SU-DHL-6 (cell line): ENCODE data around the gene ARFGEF3.

Experiments used
- H2AFZ ChIP-seq: fragments of 200-600 bp; sonication (generic); 2 replicates; pipeline ENCODE4 v1.6.1; 2014; ENCODE audit warnings: low read depth, mild to moderate bottlenecking, moderate library complexity, mixed read lengths, antibody characterized with exemption, low read length; ENCODE audit not compliant: severe bottlenecking
- H3F3A ChIP-seq: fragments of 200-600 bp; shearing (Covaris generic); 2 replicates; pipeline ENCODE4 v1.6.0; 2016; ENCODE audit warnings: antibody characterized with exemption, mild to moderate bottlenecking; ENCODE audit not compliant: insufficient read depth
- H3K27ac ChIP-seq: fragments of 200-600 bp; sonication (generic); 2 replicates; pipeline ENCODE4 v1.5.1; 2016; ENCODE audit warnings: low read depth, mild to moderate bottlenecking, low read length, moderate library complexity, mixed read lengths
- H3K27me3 ChIP-seq: fragments of 200-600 bp; sonication (generic), shearing (Covaris generic); 2 replicates; pipeline ENCODE4 v1.6.0; 2014; ENCODE audit warnings: mild to moderate bottlenecking, low read length
- H3K36me3 ChIP-seq: fragments of 200-600 bp; sonication (generic); 2 replicates; pipeline ENCODE4 v1.6.1; 2014; ENCODE audit warnings: mild to moderate bottlenecking, low read length, mixed read lengths
- H3K4me2 ChIP-seq: fragments of 300-600, 200-600 bp; shearing (Covaris generic), sonication (generic); 2 replicates; pipeline ENCODE4 v1.6.0; 2014; ENCODE audit warnings: low read length, low read depth, mild to moderate bottlenecking; ENCODE audit not compliant: poor library complexity, severe bottlenecking
- H3K4me3 ChIP-seq: fragments of 200-600 bp; sonication (generic); 2 replicates; pipeline ENCODE4 v1.5.1; 2014; ENCODE audit warnings: antibody characterized with exemption, low read length, mild to moderate bottlenecking, mixed read lengths; ENCODE audit not compliant: insufficient read depth, poor library complexity, severe bottlenecking
- H3K79me2 ChIP-seq: fragments of 200-600 bp; sonication (generic); 2 replicates; pipeline ENCODE4 v1.6.1; 2014; ENCODE audit warnings: mild to moderate bottlenecking, low read length, moderate library complexity; ENCODE audit not compliant: insufficient read depth
- H3K9ac ChIP-seq: fragments of 200-600 bp; sonication (generic); 2 replicates; pipeline ENCODE4 v1.7.0; 2014; ENCODE audit warnings: mild to moderate bottlenecking, low read length
- H3K9me2 ChIP-seq: fragments of 200-600 bp; sonication (generic); replicated peaks from 2 replicates; pipeline ENCODE4 v1.6.1; 2014; ENCODE audit warnings: low read length; ENCODE audit not compliant: insufficient read depth
- H3K9me3 ChIP-seq: fragments of 200-600 bp; sonication (generic); 2 replicates; pipeline ENCODE4 v1.6.1; 2014; ENCODE audit warnings: low read length, mixed read lengths; ENCODE audit not compliant: insufficient read depth
- H4K20me1 ChIP-seq: fragments of 200-600 bp; sonication (generic); 2 replicates; pipeline ENCODE4 v1.6.1; 2014; ENCODE audit warnings: low read depth, mild to moderate bottlenecking, antibody characterized with exemption, low read length, moderate library complexity, mixed read lengths
- EZH2phosphoT487 ChIP-seq: fragments of 200-600 bp; sonication (generic), shearing (Covaris generic); conservative IDR thresholded peaks from 2 replicates; pipeline ENCODE4 v1.6.1; 2018; ENCODE audit warnings: mild to moderate bottlenecking, antibody characterized with exemption, low read length, moderate library complexity, mixed read lengths
- TF ChIP-seq, protein P1 (sequence below): fragments of 200-600 bp; sonication (generic); IDR thresholded peaks from one replicate; pipeline ENCODE4 v1.5.1; 2017; ENCODE audit warnings: antibody characterized with exemption, mild to moderate bottlenecking, low read length, moderate library complexity; ENCODE audit not compliant: insufficient read depth, poor library complexity, severe bottlenecking

Gene ARFGEF3

GRCh38 chr6:138297761-138298298 is 136.1 kb downstream of the ARFGEF3 start:
- H3K4me3 ChIP-seq: no peak overlapping the region
- no peaks in the 10 kb centered on the region for H4K20me1 ChIP-seq
- H3F3A ChIP-seq: no peaks in the 10 kb centered on the region
- H3K79me2 ChIP-seq: no peaks in the 10 kb centered on the region
- H3K27ac ChIP-seq: no peak overlapping the region
- H3K36me3 ChIP-seq: no peaks in the 10 kb centered on the region
- no peaks in the 10 kb centered on the region for H3K9me3 ChIP-seq
- TF ChIP-seq EZH2phosphoT487: no peak
- TF ChIP-seq, protein P1, sequence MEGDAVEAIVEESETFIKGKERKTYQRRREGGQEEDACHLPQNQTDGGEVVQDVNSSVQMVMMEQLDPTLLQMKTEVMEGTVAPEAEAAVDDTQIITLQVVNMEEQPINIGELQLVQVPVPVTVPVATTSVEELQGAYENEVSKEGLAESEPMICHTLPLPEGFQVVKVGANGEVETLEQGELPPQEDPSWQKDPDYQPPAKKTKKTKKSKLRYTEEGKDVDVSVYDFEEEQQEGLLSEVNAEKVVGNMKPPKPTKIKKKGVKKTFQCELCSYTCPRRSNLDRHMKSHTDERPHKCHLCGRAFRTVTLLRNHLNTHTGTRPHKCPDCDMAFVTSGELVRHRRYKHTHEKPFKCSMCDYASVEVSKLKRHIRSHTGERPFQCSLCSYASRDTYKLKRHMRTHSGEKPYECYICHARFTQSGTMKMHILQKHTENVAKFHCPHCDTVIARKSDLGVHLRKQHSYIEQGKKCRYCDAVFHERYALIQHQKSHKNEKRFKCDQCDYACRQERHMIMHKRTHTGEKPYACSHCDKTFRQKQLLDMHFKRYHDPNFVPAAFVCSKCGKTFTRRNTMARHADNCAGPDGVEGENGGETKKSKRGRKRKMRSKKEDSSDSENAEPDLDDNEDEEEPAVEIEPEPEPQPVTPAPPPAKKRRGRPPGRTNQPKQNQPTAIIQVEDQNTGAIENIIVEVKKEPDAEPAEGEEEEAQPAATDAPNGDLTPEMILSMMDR: no peak
- H3K9ac ChIP-seq: no peak overlapping the region
- peaks cover 3% of the 10 kb centered on the region; the same call in 1 of the 2 replicates for H3K27me3 ChIP-seq
- H3K4me2 ChIP-seq: no peak overlapping the region
- no peak overlapping the region for H2AFZ ChIP-seq
- H3K9me2 ChIP-seq: no peaks in the 10 kb centered on the region

DNA sequence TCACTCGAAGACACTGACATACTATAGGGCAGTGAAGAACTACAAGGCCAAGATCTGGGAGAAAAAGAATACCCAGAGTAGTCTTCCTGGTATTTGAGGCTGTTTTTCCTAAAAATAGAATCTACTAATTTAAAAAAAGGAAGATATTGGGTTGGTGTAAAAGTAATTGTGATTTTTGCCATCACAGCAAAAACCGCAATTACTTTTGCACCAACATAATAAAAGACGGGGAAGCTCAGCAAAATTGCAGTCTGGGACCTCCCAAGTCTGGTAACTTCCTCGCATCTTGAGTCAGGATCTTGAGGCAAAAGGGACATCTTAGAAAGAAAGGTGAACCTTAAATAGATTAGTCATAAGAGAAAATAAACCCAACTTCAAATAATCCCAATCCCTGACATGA is 138.7 kb downstream of the ARFGEF3 start:
- Histone ChIP-seq H3K4me2 (no peak overlapping the region), H3K4me3 (no peak overlapping the region), H3K9me3 (no peaks in the 10 kb centered on the region), H3K36me3 (no peaks in the 10 kb centered on the region), H2AFZ (no peak overlapping the region), H3K27me3 (peaks cover 3% of the 10 kb centered on the region; the same call in 1 of the 2 replicates), H3K79me2 (no peaks in the 10 kb centered on the region), H3K9ac (no peak overlapping the region), H3K9me2 (no peaks in the 10 kb centered on the region), H3K27ac (no peak overlapping the region), H3F3A (no peaks in the 10 kb centered on the region), H4K20me1 (no peaks in the 10 kb centered on the region)
- TF ChIP-seq, protein P1: no peak
- TF ChIP-seq EZH2phosphoT487: no peak

DNA sequence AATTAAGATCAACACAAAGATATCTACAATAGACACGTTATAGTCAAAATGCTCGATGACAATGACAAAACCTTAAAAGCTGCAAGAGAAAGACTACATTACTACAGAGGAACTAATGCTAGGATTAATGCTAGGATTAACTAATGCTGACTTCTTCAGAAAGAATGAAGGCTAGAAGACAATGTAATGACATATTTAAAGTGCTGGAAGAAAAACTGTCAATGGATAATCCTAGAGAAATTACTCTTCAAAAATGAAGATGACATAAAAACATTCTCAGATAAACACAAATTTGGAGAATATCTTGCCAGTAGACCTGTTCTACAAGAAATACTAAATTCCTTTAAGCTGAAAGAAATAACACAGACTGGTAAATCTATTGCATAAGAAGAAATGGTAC is 140.8 kb downstream of the ARFGEF3 start:
- Histone ChIP-seq H3K9me2 (no peaks in the 10 kb centered on the region), H3F3A (no peaks in the 10 kb centered on the region), H2AFZ (no peak overlapping the region), H3K4me2 (no peak overlapping the region), H3K9ac (no peak overlapping the region), H3K27ac (no peak overlapping the region), H4K20me1 (no peaks in the 10 kb centered on the region), H3K79me2 (no peaks in the 10 kb centered on the region), H3K27me3 (peaks cover 3% of the 10 kb centered on the region; the same call in 1 of the 2 replicates), H3K4me3 (no peak overlapping the region), H3K36me3 (no peaks in the 10 kb centered on the region), H3K9me3 (no peaks in the 10 kb centered on the region)
- TF ChIP-seq EZH2phosphoT487: no peak
- TF ChIP-seq, protein P1: no peak
